Measurements from ENCODE around the gene REPS1.
"Not testable (repeated sequence)": the region's sequence is repeated elsewhere in the genome, so short reads cannot be mapped to it uniquely, and the experiment has no call there.

REPS1 gene

DNA sequence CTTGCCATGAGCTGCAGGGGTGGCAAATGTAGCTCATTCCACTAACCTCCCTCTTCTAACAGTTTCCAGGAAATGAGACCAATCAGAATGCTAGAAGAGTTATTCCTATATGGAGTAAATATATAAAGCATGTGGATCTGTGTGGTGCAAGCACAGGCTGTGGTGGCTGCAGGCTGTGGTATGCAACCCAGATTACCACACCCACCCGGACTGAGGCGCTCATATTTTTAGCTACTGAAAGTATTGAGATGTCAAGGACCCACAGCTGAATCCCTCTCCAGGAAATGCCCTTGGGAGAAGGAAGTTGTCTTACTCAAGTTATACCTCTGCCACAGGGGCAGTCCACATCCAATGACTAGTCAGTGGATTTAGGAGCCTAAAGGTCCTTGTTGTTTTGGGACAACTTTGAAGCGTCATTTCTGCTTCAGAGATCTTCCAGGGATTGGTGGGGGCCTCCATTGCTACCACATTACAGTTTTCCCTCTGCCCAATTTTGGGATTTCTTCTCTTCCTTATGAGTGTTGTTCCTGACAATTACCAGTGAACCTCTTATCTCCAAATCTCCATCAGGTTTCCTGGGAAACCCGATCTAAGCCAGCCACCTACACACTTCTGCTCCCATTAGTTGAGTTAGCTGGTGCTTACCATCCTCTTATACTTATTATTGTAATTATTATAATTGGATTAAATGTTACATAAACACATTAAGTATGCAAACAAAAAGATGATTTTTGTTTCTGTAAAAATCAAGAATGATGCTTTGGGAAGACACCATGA is 12.1 kb upstream of the REPS1 start:
- FAIRE-seq: no peak

DNA sequence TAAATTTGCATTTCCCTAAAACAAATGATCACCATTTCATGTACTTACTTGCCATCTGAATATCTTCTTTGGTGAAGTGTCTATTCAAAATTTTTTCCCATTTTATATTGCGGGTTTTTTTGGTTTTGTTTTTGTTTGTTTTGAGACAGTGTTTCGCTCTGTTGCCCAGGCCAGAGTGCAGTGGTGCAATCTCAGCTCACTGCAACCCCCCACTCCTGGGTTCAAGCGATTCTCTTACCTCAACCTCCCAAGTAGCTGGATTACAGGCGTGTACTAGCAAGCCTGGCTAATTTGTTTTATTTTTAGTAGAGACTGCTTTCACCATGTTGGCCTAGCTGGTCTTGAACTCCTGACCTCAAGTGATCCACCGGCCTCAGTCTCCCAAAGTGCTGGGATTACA is 9.1 kb upstream of the REPS1 start:
- no peak for FAIRE-seq

GRCh38 chr6:138996524-138996923 is 8.5 kb upstream of the REPS1 start:
- FAIRE-seq: no peak

DNA sequence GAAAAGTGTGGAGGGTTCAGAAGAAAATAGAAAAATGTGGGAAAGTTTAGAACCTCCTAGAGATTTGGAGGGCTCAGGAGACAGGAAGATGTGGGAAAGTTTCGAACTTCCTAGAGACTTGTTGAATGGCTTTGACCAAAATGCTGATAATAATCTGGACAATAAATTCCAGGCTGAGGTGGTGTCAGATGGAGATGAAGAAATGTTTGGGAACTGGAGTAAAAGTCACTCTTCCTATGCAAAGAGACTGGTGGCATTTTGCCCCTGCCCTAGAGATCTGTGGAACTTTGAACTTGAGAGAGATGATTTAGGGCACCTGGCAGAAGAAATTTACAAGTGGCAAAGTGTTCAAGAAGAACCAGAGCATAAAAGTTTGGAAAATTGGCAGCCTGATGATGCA is 5.4 kb upstream of the REPS1 start:
- FAIRE-seq: not testable (repeated sequence)

DNA sequence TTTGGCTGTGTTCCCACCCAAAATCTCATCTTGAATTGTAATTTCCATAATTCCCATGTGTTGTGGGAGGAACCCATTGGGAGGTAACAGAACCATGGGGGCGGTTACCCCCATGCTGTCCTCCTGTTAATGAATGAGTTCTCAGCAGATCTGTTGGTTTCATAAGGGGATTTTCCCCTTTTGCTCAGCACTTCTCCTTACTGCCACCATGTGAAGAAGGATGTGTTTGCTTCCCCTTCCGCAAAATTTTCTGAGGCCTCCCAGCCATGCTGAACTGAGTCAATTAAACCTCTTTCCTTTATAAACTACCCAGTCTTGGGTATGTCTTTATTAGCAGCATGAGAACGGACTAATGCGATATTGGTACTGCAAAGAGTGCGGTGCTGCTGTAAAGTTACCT is 4.9 kb upstream of the REPS1 start:
- not testable (repeated sequence) for FAIRE-seq

- FAIRE-seq: no peak
Observed at GRCh38 chr6:138991206-138991605, 3.2 kb upstream of the REPS1 start.

- FAIRE-seq: no peak
Observed at GRCh38 chr6:138989098-138989983, 1.3 kb upstream of the REPS1 start.

DNA sequence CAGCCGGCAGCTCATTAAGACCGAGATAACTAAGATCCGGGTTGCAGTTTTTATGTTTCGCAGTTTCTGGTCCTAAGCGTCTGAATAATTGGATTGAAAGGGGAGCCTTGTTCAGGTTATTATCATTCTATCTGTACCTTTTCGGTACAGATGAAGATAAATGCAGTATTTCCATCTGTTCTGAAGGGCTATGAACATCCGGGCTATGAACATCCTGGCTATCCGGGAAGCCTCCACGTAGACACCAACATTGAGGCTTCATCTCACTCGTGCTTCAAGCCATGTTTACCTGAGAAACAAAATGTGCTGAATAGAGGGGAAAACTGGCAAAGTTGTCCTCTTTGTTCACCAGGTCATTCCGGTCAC is 399 bp upstream of the REPS1 start:
- FAIRE-seq: no peak

DNA sequence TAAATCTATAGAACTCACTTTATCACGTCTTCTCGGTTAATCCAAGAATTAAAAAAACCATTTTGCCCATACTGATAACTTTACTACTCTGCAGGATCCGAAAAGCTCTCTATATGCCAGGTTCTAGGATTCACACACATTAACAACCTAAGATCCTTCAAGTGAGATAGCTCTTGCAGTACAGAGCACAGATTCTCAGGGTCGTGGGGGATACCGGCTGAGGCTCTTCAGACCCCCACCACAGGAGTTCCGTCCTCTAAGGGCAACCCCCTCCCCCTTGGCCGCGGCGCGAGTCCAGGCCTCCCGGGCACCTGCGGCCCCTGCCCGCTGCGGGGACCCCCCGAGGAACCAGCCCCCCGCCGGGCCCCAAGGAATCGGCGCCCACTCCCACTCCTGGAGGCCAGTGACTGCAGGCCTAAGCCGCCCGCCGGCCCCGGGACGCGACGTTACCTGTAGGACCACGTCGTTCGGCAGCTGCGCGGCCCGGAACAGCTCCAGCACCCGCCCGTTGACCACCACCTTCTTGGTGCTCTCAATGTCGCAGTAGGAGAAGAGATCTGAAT is 892 bp downstream of the REPS1 start:
- FAIRE-seq: no peak

DNA sequence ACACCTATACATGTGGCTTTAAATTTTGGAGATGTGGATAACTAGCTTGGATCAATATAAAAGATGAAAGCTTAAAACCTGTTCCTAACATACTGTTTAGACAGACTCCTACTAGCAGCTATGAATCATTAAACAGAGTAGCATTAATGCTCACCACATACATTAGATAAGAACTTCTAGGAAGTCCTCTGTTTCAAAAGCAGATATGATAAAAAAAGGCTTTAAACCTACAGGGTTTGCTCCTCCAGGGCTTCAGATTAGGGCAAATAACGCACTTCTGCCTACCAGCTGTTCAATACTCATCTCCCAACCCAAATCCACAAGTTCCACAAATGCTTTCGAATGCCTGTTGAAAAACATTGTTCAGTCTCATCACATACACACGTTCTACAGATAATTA is 1.5 kb downstream of the REPS1 start:
- FAIRE-seq: no peak

GRCh38 chr6:138981416-138981815 is 6.6 kb downstream of the REPS1 start:
- no peak for FAIRE-seq

DNA sequence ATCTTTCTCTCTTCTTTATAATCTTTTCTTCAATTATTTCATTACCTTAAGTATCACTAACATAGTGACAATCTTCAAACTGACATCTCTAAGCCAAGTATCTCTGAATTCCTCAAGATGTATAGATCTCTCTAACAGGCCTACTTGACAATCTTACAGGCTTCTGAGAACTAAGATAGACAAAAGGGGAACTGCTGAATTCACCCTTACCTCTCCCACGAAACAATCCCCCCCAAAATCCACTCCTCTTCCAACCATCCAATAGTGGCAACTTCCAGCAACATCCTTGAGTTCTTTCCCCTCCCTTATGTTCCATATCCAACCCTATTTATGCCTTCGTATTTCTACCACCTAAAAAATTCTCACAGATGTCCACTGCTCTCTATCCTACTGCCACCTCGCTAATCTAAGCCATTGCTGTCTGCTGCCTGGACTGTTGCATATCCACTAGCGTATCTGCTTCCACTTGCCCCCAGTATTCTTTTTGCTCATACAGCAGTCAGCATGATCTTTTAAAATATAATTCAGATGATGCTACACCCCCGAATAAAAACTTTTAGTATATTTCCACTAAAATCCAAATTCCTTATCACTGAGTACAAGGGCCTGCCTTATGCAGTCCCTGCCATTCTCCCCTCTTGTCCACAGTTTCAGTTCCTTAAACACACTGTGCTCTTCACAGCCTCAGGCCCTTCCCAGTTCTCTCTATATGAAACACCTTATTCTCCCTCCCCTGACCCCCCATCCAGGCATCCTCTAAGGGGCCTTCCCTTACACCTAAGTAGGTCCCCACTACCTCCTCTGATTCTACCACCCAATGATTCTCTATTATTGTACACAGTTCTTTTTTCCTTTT is 8.0 kb downstream of the REPS1 start:
- no peak for FAIRE-seq

DNA sequence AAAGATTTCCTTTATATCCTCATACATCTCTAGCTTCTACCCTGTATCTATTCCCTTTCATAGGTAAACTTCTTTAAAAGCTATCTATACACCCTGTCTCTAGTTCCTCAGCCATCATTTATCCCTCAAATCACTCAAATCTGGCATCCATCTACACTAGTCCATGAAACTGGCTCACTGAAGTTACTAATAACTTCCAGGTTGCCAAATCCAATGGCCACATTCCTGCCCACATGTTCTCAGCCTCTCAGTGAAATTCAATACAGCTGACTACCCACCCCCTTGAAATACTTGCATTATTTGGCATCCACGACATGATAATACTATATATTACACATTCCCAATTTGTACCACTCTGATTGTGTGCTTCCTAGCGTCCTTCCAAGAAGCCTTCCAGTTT is 8.7 kb downstream of the REPS1 start:
- no peak for FAIRE-seq

- FAIRE-seq: no peak
Observed at GRCh38 chr6:138978229-138978628, 9.8 kb downstream of the REPS1 start.

GRCh38 chr6:138977646-138978167 is 10.3 kb downstream of the REPS1 start:
- no peak for FAIRE-seq

DNA sequence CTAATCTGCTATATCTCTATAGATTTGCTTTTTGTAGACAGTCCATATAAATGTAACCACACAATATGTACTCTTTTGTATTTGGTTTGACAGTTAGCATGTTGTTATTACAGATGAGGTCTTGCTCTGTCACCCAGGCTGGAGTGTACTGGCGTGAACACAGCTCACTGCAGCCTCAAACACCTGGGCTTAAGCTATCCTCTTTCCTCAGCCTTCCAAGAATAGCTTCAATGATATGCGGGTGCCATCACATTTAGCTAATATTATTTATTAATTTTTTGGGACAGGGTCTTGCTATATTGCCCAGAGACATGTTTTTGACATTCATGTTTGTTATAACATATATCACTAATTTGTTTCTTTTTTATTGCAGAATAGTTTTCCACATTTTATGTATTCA is 10.8 kb downstream of the REPS1 start:
- no peak for FAIRE-seq

- no peak for FAIRE-seq
Observed at GRCh38 chr6:138975815-138976214, 12.2 kb downstream of the REPS1 start.

GRCh38 chr6:138973466-138974153 is 14.4 kb downstream of the REPS1 start:
- no peak for FAIRE-seq

- FAIRE-seq: no peak
Observed at GRCh38 chr6:138972226-138972665, 15.8 kb downstream of the REPS1 start.

GRCh38 chr6:138971601-138972000 is 16.5 kb downstream of the REPS1 start:
- FAIRE-seq: no peak

DNA sequence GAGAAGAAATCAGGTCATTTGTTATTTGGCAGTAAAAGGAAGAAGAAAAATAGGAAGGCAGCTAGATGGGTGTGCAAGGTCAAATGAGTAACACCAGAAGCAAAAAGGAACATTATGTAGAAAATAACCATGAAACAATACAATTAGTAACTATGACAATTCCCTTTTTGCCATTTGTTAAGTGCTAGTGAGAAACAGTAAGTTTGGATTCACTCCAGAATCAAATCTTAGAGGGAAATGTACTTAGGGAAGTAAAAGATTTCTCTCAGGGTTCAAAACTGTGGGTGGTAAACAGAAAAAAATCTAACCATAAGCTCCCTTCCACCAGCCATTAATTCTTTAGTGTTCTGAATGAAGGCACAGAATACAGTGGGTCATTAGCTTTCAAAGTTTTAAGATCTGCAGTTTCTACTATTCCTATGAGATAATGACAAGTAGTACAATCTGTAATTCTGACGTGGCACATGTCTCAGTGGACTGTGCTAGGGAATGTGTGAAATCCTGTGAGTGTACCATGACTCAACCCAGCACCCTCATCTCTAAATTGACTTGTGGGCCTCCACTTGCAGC is 17.1 kb downstream of the REPS1 start:
- no peak for FAIRE-seq

- FAIRE-seq: no peak
Observed at GRCh38 chr6:138970159-138970558, 17.9 kb downstream of the REPS1 start.
